H1 (cell line): ENCODE measurements around the gene PAX3. TPM values are rescaled to one million over a fixed set of nuclear protein-coding genes. Genes with fewer than 3 reads are reported as not detected.
A peak's percentile ranks its signal among the peaks of the same experiment; 100 is the strongest.

Source experiments
- CTCF ChIA-PET: fragments of 300-600 bp; sonication (Branson Sonifier 250); formaldehyde crosslinking; loops from one replicate; lab custom pipeline; 2021; ENCODE audit not compliant: partially characterized antibody; lab: Charles Lee
- POLR2A ChIA-PET: fragments of 300-600 bp; sonication (Branson Sonifier 250); formaldehyde crosslinking; loops from one replicate; lab custom pipeline; 2021; ENCODE audit warnings: inconsistent platforms; ENCODE audit not compliant: partially characterized antibody; lab: Charles Lee
- DNase-seq, 2 experiments: peaks; one replicate each; pipeline versions ENCODE4 v3.0.0 to v3.0.0-alpha.2; 2010 to 2022; ENCODE audit warnings: low spot score in 2 of 2, low read depth in 1 of 2, mixed read lengths in 1 of 2
- FAIRE-seq: peaks from 2 replicates; lab custom pipeline; 2011; peaks lifted over from hg19 to GRCh38; lab: Jason Lieb, UNC
- H2AFZ ChIP-seq: 2 replicates; pipeline ENCODE4 v1.8.1; 2012; ENCODE audit warnings: low read length, inconsistent platforms
- H2AK5ac ChIP-seq: 2 replicates; pipeline ENCODE4 v1.6.1; 2013; ENCODE audit warnings: low read depth, low read length
- H2BK120ac ChIP-seq: replicated peaks from 2 replicates; pipeline ENCODE3; 2013; ENCODE audit warnings: low read depth, low read length, inconsistent platforms
- H2BK12ac ChIP-seq: 2 replicates; pipeline ENCODE4 v1.6.1; 2013; ENCODE audit warnings: low read depth, low read length
- H2BK15ac ChIP-seq: 2 replicates; pipeline ENCODE4 v1.6.1; 2013; ENCODE audit warnings: low read length
- H2BK20ac ChIP-seq: 2 replicates; pipeline ENCODE4 v1.6.1; 2013; ENCODE audit warnings: low read length
- H2BK5ac ChIP-seq: 2 replicates; pipeline ENCODE4 v1.6.1; 2013; ENCODE audit warnings: low read depth, low read length
- H3K14ac ChIP-seq: 2 replicates; pipeline ENCODE4 v1.6.1; 2013; ENCODE audit warnings: inconsistent platforms; ENCODE audit not compliant: insufficient read length
- H3K18ac ChIP-seq: 2 replicates; pipeline ENCODE4 v1.6.1; 2013; ENCODE audit warnings: low read length; ENCODE audit errors: extremely low read depth
- H3K23ac ChIP-seq: 2 replicates; pipeline ENCODE4 v1.6.1; 2013; ENCODE audit warnings: inconsistent platforms; ENCODE audit not compliant: insufficient read length
- H3K23me2 ChIP-seq: 2 replicates; pipeline ENCODE4 v1.6.1; 2013; ENCODE audit warnings: low read depth, low read length
- H3K27ac ChIP-seq: 2 replicates; pipeline ENCODE4 v1.6.1; 2011; ENCODE audit warnings: low read depth, low read length, inconsistent platforms
- H3K27me3 ChIP-seq, 4 experiments: replicated peaks in 1 of 4; 1 replicate in 1 of 4; 2 replicates in 3 of 4; pipeline versions ENCODE4 v1.6.1 to v1.8.1; 2011 to 2013; ENCODE audit warnings: low read length in 3 of 4, mild to moderate bottlenecking in 3 of 4, inconsistent platforms in 2 of 4, mixed read lengths in 2 of 4, moderate library complexity in 1 of 4; ENCODE audit not compliant: control insufficient read depth in 3 of 4, insufficient read depth in 3 of 4; ENCODE audit errors: extremely low read depth in 1 of 4
- H3K36me3 ChIP-seq, 4 experiments: 2 replicates each; pipeline versions ENCODE4 v1.6.1 to v1.8.1; 2011 to 2013; ENCODE audit warnings: mild to moderate bottlenecking in 4 of 4, low read length in 3 of 4, moderate library complexity in 2 of 4, control low read depth in 1 of 4, inconsistent platforms in 1 of 4; ENCODE audit not compliant: insufficient read depth in 4 of 4, control insufficient read depth in 2 of 4
- H3K4ac ChIP-seq: replicated peaks from 2 replicates; pipeline ENCODE3; 2013; ENCODE audit warnings: low read length, low read depth, mixed read lengths, inconsistent platforms; ENCODE audit not compliant: insufficient read length
- H3K4me1 ChIP-seq, 4 experiments: replicated peaks in 1 of 4; 1 replicate in 1 of 4; 2 replicates in 3 of 4; pipeline versions ENCODE4 v1.6.1 to v1.8.1; 2011 to 2013; ENCODE audit warnings: low read length in 3 of 4, inconsistent platforms in 2 of 4, mixed read lengths in 1 of 4; ENCODE audit not compliant: insufficient read depth in 4 of 4, control insufficient read depth in 3 of 4
- H3K4me2 ChIP-seq, 2 experiments: 2 replicates each; pipeline versions ENCODE4 v1.6.1 to v1.8.1; 2011 to 2013; ENCODE audit warnings: low read depth in 2 of 2, low read length in 2 of 2, control low read depth in 1 of 2, inconsistent platforms in 1 of 2, mild to moderate bottlenecking in 1 of 2; ENCODE audit not compliant: insufficient read depth in 1 of 2
- H3K4me3 ChIP-seq, 4 experiments: fragments of 200-600, 300-600 bp in 1 of 4; sonication (generic), shearing (Covaris generic), sonication (Bioruptor Twin) in 1 of 4; 2 replicates each; pipeline versions ENCODE4 v1.5.1 to v1.8.1; 2011 to 2016; ENCODE audit warnings: low read length in 4 of 4, low read depth in 3 of 4, control low read depth in 2 of 4, inconsistent platforms in 2 of 4, mild to moderate bottlenecking in 2 of 4, mixed read lengths in 1 of 4, moderate library complexity in 1 of 4; ENCODE audit not compliant: insufficient read depth in 2 of 4; ENCODE audit errors: extremely low read depth in 1 of 4
- H3K56ac ChIP-seq: replicated peaks from 2 replicates; pipeline ENCODE3; 2013; ENCODE audit warnings: low read depth, mild to moderate bottlenecking, mixed read lengths, low read length, inconsistent platforms; ENCODE audit not compliant: insufficient read length
- H3K79me1 ChIP-seq: 2 replicates; pipeline ENCODE4 v1.6.1; 2013; ENCODE audit warnings: low read depth, low read length, control low read depth
- H3K79me2 ChIP-seq, 2 experiments: 2 replicates each; pipeline versions ENCODE4 v1.6.1 to v1.8.1; 2012 to 2013; ENCODE audit warnings: low read length in 2 of 2, mild to moderate bottlenecking in 2 of 2, inconsistent platforms in 1 of 2; ENCODE audit not compliant: insufficient read depth in 2 of 2, control insufficient read depth in 1 of 2
- H3K9ac ChIP-seq, 4 experiments: replicated peaks in 1 of 4; 1 replicate in 1 of 4; 2 replicates in 3 of 4; pipeline versions ENCODE4 v1.6.1 to v1.8.1; 2011 to 2013; ENCODE audit warnings: low read depth in 3 of 4, low read length in 3 of 4, control low read depth in 2 of 4, mild to moderate bottlenecking in 2 of 4, moderate library complexity in 2 of 4, inconsistent platforms in 1 of 4; ENCODE audit errors: extremely low read depth in 1 of 4
- H3K9me3 ChIP-seq, 2 experiments: 2 replicates each; pipeline versions ENCODE4 v1.6.1 to v1.8.1; 2012 to 2013; ENCODE audit warnings: mild to moderate bottlenecking in 2 of 2, moderate library complexity in 2 of 2, control low read depth in 1 of 2, inconsistent platforms in 1 of 2, low read depth in 1 of 2, low read length in 1 of 2, mixed read lengths in 1 of 2; ENCODE audit not compliant: insufficient read depth in 2 of 2
- H4K20me1 ChIP-seq, 2 experiments: replicated peaks in 1 of 2; 2 replicates each; pipeline versions ENCODE3 to v1.8.1; 2011 to 2013; ENCODE audit warnings: inconsistent platforms in 2 of 2, low read length in 2 of 2, mild to moderate bottlenecking in 1 of 2; ENCODE audit not compliant: insufficient read depth in 2 of 2, control insufficient read depth in 1 of 2
- H4K5ac ChIP-seq: 2 replicates; pipeline ENCODE4 v1.6.1; 2013; ENCODE audit warnings: low read length, low read depth, mixed read lengths, inconsistent platforms; ENCODE audit not compliant: insufficient read length
- H4K8ac ChIP-seq: 2 replicates; pipeline ENCODE4 v1.8.0; 2013; ENCODE audit warnings: mild to moderate bottlenecking, moderate library complexity, low read length, inconsistent platforms; ENCODE audit not compliant: insufficient read depth; ENCODE audit errors: extremely low read depth
- H4K91ac ChIP-seq: replicated peaks from 2 replicates; pipeline ENCODE3; 2013; ENCODE audit warnings: low read length, mixed read lengths, inconsistent platforms; ENCODE audit not compliant: insufficient read length
- ASH2L ChIP-seq: fragments of 200-600, 300-600 bp; sonication (generic); IDR thresholded peaks from one replicate; pipeline ENCODE4 v1.7.1; 2017; ENCODE audit warnings: low read length
- SIN3A ChIP-seq, 2 experiments: IDR thresholded peaks in 1 of 2; conservative IDR thresholded peaks in 1 of 2; 2 replicates each; pipeline ENCODE4 v1.6.1; 2011 to 2012; ENCODE audit warnings: low read length in 2 of 2, improper control_type of control experiment in 1 of 2, low read depth in 1 of 2, mild to moderate bottlenecking in 1 of 2
- SRF ChIP-seq: IDR thresholded peaks from 2 replicates; pipeline ENCODE4 v1.6.1; 2011; ENCODE audit warnings: mild to moderate bottlenecking, low read depth, low read length, moderate library complexity
- SUZ12 ChIP-seq: fragments of 200-600 bp; sonication (generic); IDR thresholded peaks from 2 replicates; pipeline ENCODE4 v1.6.1; 2012; ENCODE audit warnings: mild to moderate bottlenecking, inconsistent platforms, low read length, moderate library complexity, mixed read lengths
- ZNF274 ChIP-seq: IDR thresholded peaks from 2 replicates; pipeline ENCODE4 v1.7.0; 2012; ENCODE audit warnings: low read length, borderline replicate concordance; ENCODE audit errors: extremely low read depth
- WGBS, 2 experiments: shearing (Covaris generic) in 1 of 2; methylation state at CpG; one replicate each; pipeline versions ENCODE4 v1.1.6 to v1.1.7; 2013 to 2015; ENCODE audit warnings: low lambda C conversion rate in 2 of 2, mixed read lengths in 2 of 2, inconsistent platforms in 1 of 2, low coverage in 1 of 2, missing lambda C conversion rate in 1 of 2; ENCODE audit not compliant: insufficient replicate concordance in 2 of 2, insufficient coverage in 1 of 2, insufficient read length in 1 of 2; ENCODE audit errors: extremely low coverage in 1 of 2, missing lambda C conversion rate in 1 of 2; 5-methylcytosine and 5-hydroxymethylcytosine counted together
- polyA plus RNA-seq, 7 experiments: library from polyadenylated mRNA; depleted of rRNA in 3 of 7; stranded (reverse) in 5 of 7; unstranded in 2 of 7; fragments of >200 nt in 5 of 7; fragments of 200-250 nt in 2 of 7; gene quantifications; 1 replicate in 5 of 7; 2 replicates in 1 of 7; 4 replicates in 1 of 7; pipeline versions ENCODE4 v1.2.1 to v1.2.3, GENCODE V29; 2011 to 2013; ENCODE audit warnings: missing spikeins in 2 of 7, mixed read lengths in 2 of 7
- total RNA-seq: library from RNA; stranded (reverse); fragmentation: NEBNext Ultra II Directional; extraction: Animal tissue kit (Norgen Biotek cat#: 25700); gene quantifications from 2 replicates; pipeline ENCODE4 v1.2.1, GENCODE V29; 2021
- TF ChIP-seq, protein P1 (sequence below), 3 experiments: IDR thresholded peaks; 1 replicate in 2 of 3; 2 replicates in 1 of 3; pipeline versions ENCODE4 v1.5.1 to v1.6.1; 2011; ENCODE audit warnings: low read length in 3 of 3, mild to moderate bottlenecking in 3 of 3, inconsistent platforms in 2 of 3, low read depth in 1 of 3, moderate library complexity in 1 of 3; ENCODE audit not compliant: insufficient read depth in 1 of 3; ENCODE audit errors: control extremely low read depth in 1 of 3
- TF ChIP-seq, protein P2 (sequence below): IDR thresholded peaks from 2 replicates; pipeline ENCODE4 v1.6.1; 2011; ENCODE audit warnings: low read depth, mild to moderate bottlenecking, low read length; ENCODE audit not compliant: insufficient read depth
- TF ChIP-seq, protein P3 (sequence below): IDR thresholded peaks from 2 replicates; pipeline ENCODE4 v1.6.1; 2011; ENCODE audit warnings: low read length, improper control_type of control experiment

The PAX3 gene
- total and polyA plus RNA-seq, 2 of the 8 experiments (the other 6 are each of a cell fraction or from before 2014, with no cell fraction given) = 0.33 TPM; not detected in 1

DNA sequence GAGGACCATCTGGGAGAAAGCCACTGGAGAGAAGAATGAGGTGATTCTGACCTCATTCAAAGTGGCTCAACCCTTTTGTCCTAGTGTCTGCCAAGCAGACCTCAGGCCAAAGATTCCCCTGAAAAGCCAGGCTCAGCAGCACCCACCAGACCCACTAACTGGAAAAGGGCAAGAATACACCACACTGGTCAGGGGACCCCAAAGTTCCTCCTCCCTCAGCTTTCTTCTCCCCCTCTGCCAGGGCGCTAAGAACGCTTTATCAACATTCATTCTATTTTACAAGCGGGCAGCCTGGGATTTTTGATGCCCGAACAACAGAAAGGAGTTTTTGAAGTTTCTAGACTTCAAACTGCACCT is 7.3 kb downstream of the PAX3 start:
- Histone ChIP-seq H3K27me3 (peaks cover 70 to 97% (median 85%) of the 10 kb centered on the region in 4 experiments), H4K8ac (peak overlapping the region; percentile 15; the same call in 1 of the 2 replicates), H3K23ac (no peak overlapping the region), H3K4me1 (peaks cover 13 to 29% (median 20%) of the 10 kb centered on the region in 4 experiments), H3K4ac (no peak overlapping the region), H2AFZ (no peak overlapping the region), H3K9ac (no peak overlapping the region), H2AK5ac (no peak overlapping the region), H3K56ac (no peak overlapping the region), H4K5ac (no peak overlapping the region), H4K91ac (no peak overlapping the region), H3K23me2 (peaks cover 9% of the 10 kb centered on the region; the same call in 1 of the 2 replicates), H3K79me2 (no peaks in the 10 kb centered on the region), H3K4me2 (peak overlapping the region; percentile 73 to 86), H3K14ac (no peak overlapping the region), H2BK15ac (0 out of 2 replicates have a peak overlapping the region, but pooled peaks have one; percentile 16), H2BK20ac (no peak overlapping the region), H3K36me3 (no peaks in the 10 kb centered on the region; a peak in 1 of 8 replicates), H3K9me3 (no peaks in the 10 kb centered on the region), H2BK12ac (no peak overlapping the region), H4K20me1 (peaks cover 6 to 24% of the 10 kb centered on the region in 2 experiments), H2BK5ac (no peak overlapping the region), H3K27ac (no peak overlapping the region), H3K4me3 (peak overlapping the region in 2 of 4 experiments; percentile 14 to 56; a peak in 4 of 8 replicates), H3K79me1 (no peaks in the 10 kb centered on the region), H3K18ac (no peak overlapping the region), H2BK120ac (no peak overlapping the region)
- no peak for FAIRE-seq
- WGBS, 2 experiments = 13% methylated on average over 4 of the region's 4 CpGs; no CpG with 5 or more reads in 1 of the 2 experiments
- ChIA-PET CTCF (interaction anchor here (0.7 to 4.1 kb wide), 11 partner anchors 10 to 266 kb away, joined by 3 to 19 read pairs (median 8); no protein-coding TSS in a partner anchor), POLR2A (interaction anchor here (0.7 to 2.8 kb wide), 4 partner anchors 9 to 28 kb away, joined by 3 to 12 read pairs (median 8); a partner anchor contains a TSS)
- DNase-seq = no peak
- TF ChIP-seq, protein P1, sequence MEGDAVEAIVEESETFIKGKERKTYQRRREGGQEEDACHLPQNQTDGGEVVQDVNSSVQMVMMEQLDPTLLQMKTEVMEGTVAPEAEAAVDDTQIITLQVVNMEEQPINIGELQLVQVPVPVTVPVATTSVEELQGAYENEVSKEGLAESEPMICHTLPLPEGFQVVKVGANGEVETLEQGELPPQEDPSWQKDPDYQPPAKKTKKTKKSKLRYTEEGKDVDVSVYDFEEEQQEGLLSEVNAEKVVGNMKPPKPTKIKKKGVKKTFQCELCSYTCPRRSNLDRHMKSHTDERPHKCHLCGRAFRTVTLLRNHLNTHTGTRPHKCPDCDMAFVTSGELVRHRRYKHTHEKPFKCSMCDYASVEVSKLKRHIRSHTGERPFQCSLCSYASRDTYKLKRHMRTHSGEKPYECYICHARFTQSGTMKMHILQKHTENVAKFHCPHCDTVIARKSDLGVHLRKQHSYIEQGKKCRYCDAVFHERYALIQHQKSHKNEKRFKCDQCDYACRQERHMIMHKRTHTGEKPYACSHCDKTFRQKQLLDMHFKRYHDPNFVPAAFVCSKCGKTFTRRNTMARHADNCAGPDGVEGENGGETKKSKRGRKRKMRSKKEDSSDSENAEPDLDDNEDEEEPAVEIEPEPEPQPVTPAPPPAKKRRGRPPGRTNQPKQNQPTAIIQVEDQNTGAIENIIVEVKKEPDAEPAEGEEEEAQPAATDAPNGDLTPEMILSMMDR (IDR thresholded peaks at IDR 0.05; ENCODE audit: control extremely low read depth in 1 of 3, insufficient read depth in 1 of 3, low read depth in 1 of 3, low read length in 3 of 3) = no peak
- TF ChIP-seq SUZ12 (0 out of 2 replicates have a peak, but pooled peaks have one; percentile 11), SIN3A (conservative IDR thresholded peaks at IDR 0.05 in 1 of 2, IDR thresholded peaks at IDR 0.05 in 1 of 2; ENCODE audit: low read depth in 1 of 2, low read length in 2 of 2) (no peak), ZNF274 (no peak), SRF (no peak), ASH2L (no peak)
- TF ChIP-seq, protein P2, sequence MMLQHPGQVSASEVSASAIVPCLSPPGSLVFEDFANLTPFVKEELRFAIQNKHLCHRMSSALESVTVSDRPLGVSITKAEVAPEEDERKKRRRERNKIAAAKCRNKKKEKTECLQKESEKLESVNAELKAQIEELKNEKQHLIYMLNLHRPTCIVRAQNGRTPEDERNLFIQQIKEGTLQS = no peak
- TF ChIP-seq, protein P3, sequence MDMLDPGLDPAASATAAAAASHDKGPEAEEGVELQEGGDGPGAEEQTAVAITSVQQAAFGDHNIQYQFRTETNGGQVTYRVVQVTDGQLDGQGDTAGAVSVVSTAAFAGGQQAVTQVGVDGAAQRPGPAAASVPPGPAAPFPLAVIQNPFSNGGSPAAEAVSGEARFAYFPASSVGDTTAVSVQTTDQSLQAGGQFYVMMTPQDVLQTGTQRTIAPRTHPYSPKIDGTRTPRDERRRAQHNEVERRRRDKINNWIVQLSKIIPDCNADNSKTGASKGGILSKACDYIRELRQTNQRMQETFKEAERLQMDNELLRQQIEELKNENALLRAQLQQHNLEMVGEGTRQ = no peak
